Erythroblast (primary cell): ENCODE data around the gene SCT.

Source experiments
- GATA1 ChIP-seq: IDR thresholded peaks from 2 replicates; pipeline ENCODE4 v1.6.1; 2011; ENCODE audit warnings: low read depth, mild to moderate bottlenecking, control low read depth, low read length, moderate library complexity
- POLR2A ChIP-seq: IDR thresholded peaks from 2 replicates; pipeline ENCODE4 v1.6.1; 2011; ENCODE audit warnings: mild to moderate bottlenecking, low read length

DNA sequence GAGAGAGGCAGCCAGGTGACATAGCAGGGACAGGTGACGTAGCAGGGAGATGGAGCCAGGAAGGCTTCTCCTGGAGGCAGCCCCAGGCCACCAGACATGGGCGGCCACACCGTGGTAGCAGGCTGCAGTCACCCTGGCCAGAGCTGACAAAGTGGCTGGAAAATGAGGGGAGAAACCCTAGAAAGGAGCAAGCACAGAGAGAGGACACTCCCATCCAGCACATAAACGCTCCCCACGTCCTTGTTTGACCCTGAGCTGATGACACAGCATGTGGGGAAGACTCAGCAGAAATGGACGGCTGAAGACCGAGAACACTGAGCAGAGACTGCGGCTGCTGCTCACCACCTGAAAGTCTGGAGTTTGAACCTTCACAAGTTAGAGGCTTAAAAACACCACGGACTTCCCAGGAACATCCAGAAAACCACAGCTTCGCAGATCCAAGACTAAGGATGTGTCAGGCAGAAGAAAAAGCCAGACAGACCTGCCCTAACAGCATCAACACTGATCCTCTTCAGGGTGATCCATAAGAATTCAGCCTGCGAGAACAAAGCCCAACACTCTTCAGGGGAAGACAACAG, 38.8 kb upstream of the SCT start:
- TF ChIP-seq POLR2A (no peak), GATA1 (no peak)
